Fibroblast of villous mesenchyme (primary cell): ENCODE measurements around the gene CD59. TPM values are rescaled to one million over a fixed set of nuclear protein-coding genes. Genes with fewer than 3 reads are reported as not detected.

ENCODE experiments used
- DNase-seq: peaks from one replicate; pipeline ENCODE4 v3.0.0-alpha.2; 2010; ENCODE audit warnings: low read depth
- H3K4me3 ChIP-seq: 2 replicates; pipeline ENCODE4 v1.5.1; 2011; ENCODE audit warnings: low read depth, mild to moderate bottlenecking, low read length
- total RNA-seq: library from RNA; depleted of rRNA; stranded (reverse); fragments of >200 nt; gene quantifications from 2 replicates; pipeline ENCODE4 v1.2.3, GENCODE V29; 2012
- TF ChIP-seq, protein P1 (sequence below): IDR thresholded peaks from 2 replicates; pipeline ENCODE4 v1.5.1; 2012; ENCODE audit warnings: low read depth, mild to moderate bottlenecking, low read length; ENCODE audit not compliant: insufficient read depth

CD59 gene
- total RNA-seq, 1 donor, result 279 TPM

DNA sequence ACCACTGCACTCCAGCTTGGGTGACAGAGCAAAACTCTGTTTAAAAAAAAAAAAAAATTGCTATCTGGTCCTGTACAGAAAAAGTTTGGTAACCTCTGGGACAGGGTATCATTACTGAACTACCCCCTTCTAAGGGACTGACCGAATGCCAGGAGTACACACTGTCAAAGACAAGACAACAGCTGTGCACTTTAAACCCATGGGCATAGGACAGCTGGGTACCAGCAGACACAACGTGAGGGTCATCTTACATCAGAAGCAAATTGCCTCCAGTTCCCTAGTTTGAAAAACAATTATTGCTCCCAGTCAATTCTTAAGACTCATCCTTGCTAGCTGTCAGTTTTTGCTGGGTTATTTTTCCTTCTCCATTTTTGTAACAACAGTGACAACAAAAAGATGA is 17.8 kb downstream of the CD59 start:
- DNase-seq, result no peak
- H3K4me3 ChIP-seq, result no peak overlapping the region
- TF ChIP-seq, protein P1, sequence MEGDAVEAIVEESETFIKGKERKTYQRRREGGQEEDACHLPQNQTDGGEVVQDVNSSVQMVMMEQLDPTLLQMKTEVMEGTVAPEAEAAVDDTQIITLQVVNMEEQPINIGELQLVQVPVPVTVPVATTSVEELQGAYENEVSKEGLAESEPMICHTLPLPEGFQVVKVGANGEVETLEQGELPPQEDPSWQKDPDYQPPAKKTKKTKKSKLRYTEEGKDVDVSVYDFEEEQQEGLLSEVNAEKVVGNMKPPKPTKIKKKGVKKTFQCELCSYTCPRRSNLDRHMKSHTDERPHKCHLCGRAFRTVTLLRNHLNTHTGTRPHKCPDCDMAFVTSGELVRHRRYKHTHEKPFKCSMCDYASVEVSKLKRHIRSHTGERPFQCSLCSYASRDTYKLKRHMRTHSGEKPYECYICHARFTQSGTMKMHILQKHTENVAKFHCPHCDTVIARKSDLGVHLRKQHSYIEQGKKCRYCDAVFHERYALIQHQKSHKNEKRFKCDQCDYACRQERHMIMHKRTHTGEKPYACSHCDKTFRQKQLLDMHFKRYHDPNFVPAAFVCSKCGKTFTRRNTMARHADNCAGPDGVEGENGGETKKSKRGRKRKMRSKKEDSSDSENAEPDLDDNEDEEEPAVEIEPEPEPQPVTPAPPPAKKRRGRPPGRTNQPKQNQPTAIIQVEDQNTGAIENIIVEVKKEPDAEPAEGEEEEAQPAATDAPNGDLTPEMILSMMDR, result no peak

- H3K4me3 ChIP-seq, result no peak overlapping the region
- DNase-seq, result peak; percentile 53
- TF ChIP-seq, protein P1, result peak; percentile 49
These were observed 20.0 kb downstream of the CD59 start for GRCh38 chr11:33716243-33716642.

DNA sequence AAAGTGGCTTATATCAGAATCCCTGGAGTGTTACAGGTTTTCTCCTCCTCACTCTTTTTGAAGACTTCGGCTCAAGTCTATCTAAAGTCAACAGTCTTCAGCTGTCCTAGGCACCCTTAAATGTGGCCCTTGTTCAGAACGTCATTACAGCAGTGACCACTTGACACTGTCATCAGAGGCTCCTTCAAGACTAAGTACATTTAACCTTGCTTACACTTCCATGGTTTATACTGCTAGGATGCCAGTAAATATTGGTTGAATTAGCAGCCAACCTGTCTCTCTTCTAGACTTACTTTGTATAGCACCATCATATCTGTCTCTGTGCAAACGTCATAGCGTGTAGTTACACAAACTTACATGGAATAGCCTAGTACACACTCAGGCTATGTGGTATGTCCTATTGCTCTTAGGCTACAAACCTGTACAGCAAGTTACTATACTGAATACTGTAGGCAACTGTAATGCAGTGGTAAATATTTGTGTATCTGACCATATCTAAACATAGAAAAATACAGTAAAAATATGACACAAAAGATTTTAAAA is 22.3 kb downstream of the CD59 start:
- no peak overlapping the region for H3K4me3 ChIP-seq
- TF ChIP-seq, protein P1, result no peak

GRCh38 chr11:33713151-33713855 is 22.9 kb downstream of the CD59 start:
- TF ChIP-seq, protein P1, result no peak
- DNase-seq, result no peak
- H3K4me3 ChIP-seq, result no peak overlapping the region

More for the DNA sequence above, 22.3 kb downstream of the CD59 start:
- no peak for DNase-seq

DNA sequence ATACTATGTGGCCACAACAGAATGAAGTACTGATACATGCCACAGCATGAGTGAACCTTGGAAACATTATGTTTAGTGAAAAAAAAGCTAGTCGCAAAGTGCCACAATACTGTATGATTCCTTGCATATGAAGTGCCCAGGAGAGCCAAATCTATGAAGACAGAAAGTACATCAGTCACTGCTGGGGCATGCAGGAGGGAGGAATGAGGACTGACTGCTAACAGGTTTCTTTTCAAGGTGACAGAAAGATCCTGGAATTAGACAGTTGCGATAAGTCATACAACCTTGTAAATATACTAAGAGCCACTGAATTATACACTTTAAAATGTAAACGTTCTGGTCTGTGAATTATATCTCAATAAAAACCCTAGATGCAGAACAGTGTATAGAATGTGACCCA is 23.8 kb downstream of the CD59 start:
- no peak overlapping the region for H3K4me3 ChIP-seq
- no peak for DNase-seq
- TF ChIP-seq, protein P1, result no peak

DNA sequence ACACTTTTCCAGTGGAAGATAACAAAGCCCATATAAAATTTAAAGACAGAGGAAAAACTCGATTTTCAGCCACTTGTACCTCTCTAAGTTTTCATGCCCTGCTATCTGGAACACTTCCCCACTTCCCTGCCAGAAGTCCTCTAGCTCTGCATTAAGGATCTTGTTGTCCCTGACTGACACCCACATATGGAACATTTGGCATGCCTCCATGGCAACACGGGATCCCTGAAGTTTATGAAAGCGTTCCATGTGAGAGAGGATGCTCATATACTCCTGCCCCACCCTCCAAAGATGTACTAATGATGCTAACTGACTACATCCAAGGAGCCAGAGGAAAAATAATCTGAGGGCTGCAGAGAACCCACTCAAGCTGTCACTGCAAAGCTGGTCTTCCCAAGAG is 26.8 kb downstream of the CD59 start:
- H3K4me3 ChIP-seq, result no peak overlapping the region
- no peak for DNase-seq
- TF ChIP-seq, protein P1, result no peak
